H9 (cell line): ENCODE data around the gene SNX15. TPM values are rescaled to one million over a fixed set of nuclear protein-coding genes. Genes with fewer than 3 reads are reported as not detected.

ENCODE experiments used
- DNase-seq: peaks from one replicate; pipeline ENCODE4 v3.0.0-alpha.2; 2017
- H2AFZ ChIP-seq: one replicate; pipeline ENCODE4 v1.6.1; 2013; ENCODE audit warnings: mild to moderate bottlenecking, low read length, control low read depth, moderate library complexity
- H2AK5ac ChIP-seq: 2 replicates; pipeline ENCODE4 v1.6.1; 2013; ENCODE audit warnings: low read length, control low read depth, mixed read lengths; ENCODE audit not compliant: insufficient read length
- H2BK120ac ChIP-seq: one replicate; pipeline ENCODE4 v1.6.1; 2013; ENCODE audit warnings: low read depth, mild to moderate bottlenecking, low read length, control low read depth, inconsistent platforms; ENCODE audit not compliant: poor library complexity, severe bottlenecking
- H2BK12ac ChIP-seq: 2 replicates; pipeline ENCODE4 v1.6.1; 2013; ENCODE audit warnings: low read length, control low read depth, mixed read lengths, low read depth; ENCODE audit not compliant: insufficient read length
- H2BK15ac ChIP-seq: 2 replicates; pipeline ENCODE4 v1.6.1; 2013; ENCODE audit warnings: low read depth, low read length, control low read depth
- H2BK20ac ChIP-seq: one replicate; pipeline ENCODE4 v1.6.1; 2013; ENCODE audit warnings: low read depth, mild to moderate bottlenecking, low read length, control low read depth, inconsistent platforms; ENCODE audit not compliant: poor library complexity, severe bottlenecking
- H2BK5ac ChIP-seq: 2 replicates; pipeline ENCODE4 v1.6.1; 2013; ENCODE audit warnings: low read length, control low read depth, mixed read lengths; ENCODE audit not compliant: insufficient read length
- H3K14ac ChIP-seq: 2 replicates; pipeline ENCODE4 v1.6.1; 2013; ENCODE audit warnings: low read length, control low read depth; ENCODE audit not compliant: insufficient read depth
- H3K18ac ChIP-seq: 2 replicates; pipeline ENCODE4 v1.6.1; 2013; ENCODE audit warnings: low read depth, mild to moderate bottlenecking, mixed read lengths, low read length, control low read depth; ENCODE audit not compliant: insufficient read length
- H3K23ac ChIP-seq: 2 replicates; pipeline ENCODE4 v1.6.1; 2013; ENCODE audit warnings: low read length, control low read depth, mixed read lengths, low read depth; ENCODE audit not compliant: insufficient read length
- H3K23me2 ChIP-seq: 2 replicates; pipeline ENCODE4 v1.6.1; 2013; ENCODE audit warnings: low read depth, mild to moderate bottlenecking, mixed read lengths, low read length, control low read depth; ENCODE audit not compliant: insufficient read length, poor library complexity, severe bottlenecking
- H3K27ac ChIP-seq: 2 replicates; pipeline ENCODE4 v1.5.1; 2013; ENCODE audit warnings: low read length, control low read depth, mixed read lengths, low read depth; ENCODE audit not compliant: insufficient read length
- H3K27me3 ChIP-seq: 2 replicates; pipeline ENCODE4 v1.6.1; 2013; ENCODE audit warnings: low read length, control low read depth, inconsistent platforms; ENCODE audit not compliant: insufficient read depth
- H3K4ac ChIP-seq: 2 replicates; pipeline ENCODE4 v1.6.1; 2013; ENCODE audit warnings: low read depth, mild to moderate bottlenecking, control low read depth, inconsistent platforms, low read length, moderate library complexity
- H3K4me1 ChIP-seq: 2 replicates; pipeline ENCODE4 v1.6.1; 2013; ENCODE audit warnings: low read length, control low read depth, inconsistent platforms; ENCODE audit not compliant: insufficient read depth
- H3K4me2 ChIP-seq: 2 replicates; pipeline ENCODE4 v1.6.1; 2013; ENCODE audit warnings: low read length, control low read depth, mixed read lengths; ENCODE audit not compliant: insufficient read length, insufficient read depth
- H3K56ac ChIP-seq: 2 replicates; pipeline ENCODE4 v1.6.1; 2013; ENCODE audit warnings: low read depth, mild to moderate bottlenecking, mixed read lengths, low read length, control low read depth; ENCODE audit not compliant: insufficient read length
- H3K79me1 ChIP-seq: 2 replicates; pipeline ENCODE4 v1.6.1; 2013; ENCODE audit warnings: low read depth, mild to moderate bottlenecking, moderate library complexity, low read length, control low read depth, inconsistent platforms; ENCODE audit not compliant: insufficient read depth, poor library complexity, severe bottlenecking
- H3K79me2 ChIP-seq: 2 replicates; pipeline ENCODE4 v1.6.1; 2013; ENCODE audit warnings: low read length, control low read depth, inconsistent platforms; ENCODE audit not compliant: insufficient read depth
- H3K9ac ChIP-seq: 2 replicates; pipeline ENCODE4 v1.6.1; 2013; ENCODE audit warnings: low read length, control low read depth, mixed read lengths; ENCODE audit not compliant: insufficient read length; ENCODE audit errors: extremely low read depth
- H3K9me3 ChIP-seq: one replicate; pipeline ENCODE4 v1.6.1; 2013; ENCODE audit warnings: low read depth, low read length, inconsistent platforms; ENCODE audit not compliant: control insufficient read depth
- H3T11ph ChIP-seq: one replicate; pipeline ENCODE4 v1.6.1; 2013; ENCODE audit warnings: mild to moderate bottlenecking, low read length, control low read depth, inconsistent platforms
- H4K20me1 ChIP-seq: one replicate; pipeline ENCODE4 v1.6.1; 2013; ENCODE audit not compliant: control insufficient read depth, insufficient read length, insufficient read depth
- H4K5ac ChIP-seq: 2 replicates; pipeline ENCODE4 v1.6.1; 2013; ENCODE audit warnings: low read depth, mild to moderate bottlenecking, mixed read lengths, low read length, control low read depth; ENCODE audit not compliant: insufficient read length
- H4K8ac ChIP-seq: replicated peaks from 2 replicates; pipeline ENCODE4 v1.6.1; 2013; ENCODE audit warnings: low read length, control low read depth, mixed read lengths, low read depth; ENCODE audit not compliant: insufficient read length
- H4K91ac ChIP-seq: 2 replicates; pipeline ENCODE4 v1.6.1; 2013; ENCODE audit warnings: low read depth, mild to moderate bottlenecking, moderate library complexity, mixed read lengths, low read length, control low read depth; ENCODE audit not compliant: insufficient read length
- H3K27ac Mint-ChIP-seq, 3 experiments: 2 replicates in 2 of 3; 3 replicates in 1 of 3; pipeline ENCODE4 v1.8.0; 2020 to 2021; ENCODE audit warnings: mixed read lengths in 3 of 3, mild to moderate bottlenecking in 1 of 3, moderate library complexity in 1 of 3
- H3K27me3 Mint-ChIP-seq: 2 replicates; pipeline ENCODE4 v1.8.0; 2021; ENCODE audit warnings: low read depth, mild to moderate bottlenecking, moderate library complexity, mixed read lengths
- H3K36me3 Mint-ChIP-seq, 3 experiments: 2 replicates in 2 of 3; 3 replicates in 1 of 3; pipeline ENCODE4 v1.8.0; 2020 to 2021; ENCODE audit warnings: low read depth in 3 of 3, mixed read lengths in 3 of 3; ENCODE audit not compliant: insufficient read depth in 1 of 3
- H3K4me1 Mint-ChIP-seq, 2 experiments: 2 replicates each; pipeline ENCODE4 v1.8.0; 2020; ENCODE audit warnings: mixed read lengths in 2 of 2
- H3K4me3 Mint-ChIP-seq, 2 experiments: 2 replicates in 1 of 2; 3 replicates in 1 of 2; pipeline ENCODE4 v1.8.0; 2020 to 2021; ENCODE audit warnings: mild to moderate bottlenecking in 2 of 2, mixed read lengths in 2 of 2, moderate library complexity in 1 of 2
- H3K9me3 Mint-ChIP-seq, 2 experiments: 2 replicates in 1 of 2; 3 replicates in 1 of 2; pipeline ENCODE4 v1.8.0; 2020; ENCODE audit warnings: mild to moderate bottlenecking in 2 of 2, mixed read lengths in 2 of 2, moderate library complexity in 1 of 2
- WGBS: extraction: QIAGEN DNeasy Blood & Tissue Kit; methylation state at CpG from one replicate; pipeline ENCODE4 v1.1.7; 2013; ENCODE audit warnings: missing lambda C conversion rate, low lambda C conversion rate, mixed read lengths; ENCODE audit not compliant: insufficient read length; ENCODE audit errors: extremely low coverage; 5-methylcytosine and 5-hydroxymethylcytosine counted together
- total RNA-seq: library from RNA; stranded (reverse); gene quantifications from 2 replicates; pipeline ENCODE4 v1.2.1, GENCODE V29; 2021
- TF ChIP-seq, protein P1 (sequence below): fragments of 200-600 bp; sonication (generic); conservative IDR thresholded peaks from 3 replicates; pipeline ENCODE4 v1.8.0; 2021; ENCODE audit warnings: antibody characterized with exemption, mild to moderate bottlenecking

SNX15 gene
- total RNA-seq, 1 experiment from 2014 or later: 24.3 TPM

DNA sequence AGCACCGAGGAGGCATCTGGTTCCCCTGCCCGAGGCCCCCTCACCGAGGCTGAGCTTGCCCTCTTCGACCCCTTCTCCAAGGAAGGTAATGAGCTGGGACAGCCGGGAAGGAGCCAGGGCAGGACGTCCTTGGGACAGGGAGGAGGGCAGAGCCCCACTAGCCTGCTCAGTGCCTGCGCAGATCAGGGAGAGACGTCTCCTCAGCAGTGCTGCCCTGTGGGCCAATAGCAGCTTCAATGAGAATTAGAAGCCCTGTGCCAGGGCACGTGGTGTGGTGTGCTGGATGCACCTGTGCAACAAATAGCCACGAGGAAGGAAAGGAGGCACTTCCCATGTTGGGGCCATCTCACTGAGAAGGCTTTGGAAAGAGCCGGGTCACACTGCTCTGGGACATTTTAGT lies 8.3 kb downstream of the SNX15 start:
- Histone ChIP-seq H3K56ac (no peak overlapping the region), H2BK5ac (no peak overlapping the region), H2AFZ (no peak overlapping the region), H3K4me1 (no peaks in the 10 kb centered on the region), H3K27me3 (no peaks in the 10 kb centered on the region), H4K8ac (no peak overlapping the region), H3K79me2 (no peaks in the 10 kb centered on the region), H2AK5ac (no peak overlapping the region), H3K4me2 (no peak overlapping the region), H4K91ac (no peak overlapping the region), H3K23ac (no peak overlapping the region), H3K27ac (no peak overlapping the region), H4K20me1 (no peaks in the 10 kb centered on the region), H3K14ac (no peak overlapping the region; the same call in 1 of the 2 replicates), H2BK15ac (no peak overlapping the region), H3K9ac (no peak overlapping the region), H3K4ac (no peak overlapping the region), H2BK12ac (no peak overlapping the region), H3K18ac (no peak overlapping the region), H3K23me2 (no peaks in the 10 kb centered on the region), H2BK120ac (no peak overlapping the region), H2BK20ac (no peak overlapping the region), H3K9me3 (no peaks in the 10 kb centered on the region), H4K5ac (no peak overlapping the region), H3T11ph (no peak overlapping the region), H3K79me1 (no peaks in the 10 kb centered on the region)
- DNase-seq: no peak
- no CpG with 5 or more reads among the region's 11 CpGs for WGBS
- H3K36me3 Mint-ChIP-seq: peaks cover 0 to 28% (median 8%) of the 10 kb centered on the region in 3 experiments; a peak in 3 of 7 replicates
- no peaks in the 10 kb centered on the region for H3K27me3 Mint-ChIP-seq
- no peak overlapping the region for H3K27ac Mint-ChIP-seq
- H3K9me3 Mint-ChIP-seq: no peaks in the 10 kb centered on the region
- TF ChIP-seq, protein P1, sequence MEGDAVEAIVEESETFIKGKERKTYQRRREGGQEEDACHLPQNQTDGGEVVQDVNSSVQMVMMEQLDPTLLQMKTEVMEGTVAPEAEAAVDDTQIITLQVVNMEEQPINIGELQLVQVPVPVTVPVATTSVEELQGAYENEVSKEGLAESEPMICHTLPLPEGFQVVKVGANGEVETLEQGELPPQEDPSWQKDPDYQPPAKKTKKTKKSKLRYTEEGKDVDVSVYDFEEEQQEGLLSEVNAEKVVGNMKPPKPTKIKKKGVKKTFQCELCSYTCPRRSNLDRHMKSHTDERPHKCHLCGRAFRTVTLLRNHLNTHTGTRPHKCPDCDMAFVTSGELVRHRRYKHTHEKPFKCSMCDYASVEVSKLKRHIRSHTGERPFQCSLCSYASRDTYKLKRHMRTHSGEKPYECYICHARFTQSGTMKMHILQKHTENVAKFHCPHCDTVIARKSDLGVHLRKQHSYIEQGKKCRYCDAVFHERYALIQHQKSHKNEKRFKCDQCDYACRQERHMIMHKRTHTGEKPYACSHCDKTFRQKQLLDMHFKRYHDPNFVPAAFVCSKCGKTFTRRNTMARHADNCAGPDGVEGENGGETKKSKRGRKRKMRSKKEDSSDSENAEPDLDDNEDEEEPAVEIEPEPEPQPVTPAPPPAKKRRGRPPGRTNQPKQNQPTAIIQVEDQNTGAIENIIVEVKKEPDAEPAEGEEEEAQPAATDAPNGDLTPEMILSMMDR: no peak
- H3K4me3 Mint-ChIP-seq: no peak overlapping the region
- H3K4me1 Mint-ChIP-seq: no peaks in the 10 kb centered on the region
